Neural progenitor cell (in vitro differentiated cells): ENCODE data around the gene TSHB.

ENCODE experiments used
- EZH2 ChIP-seq: fragments of 200-600 bp; sonication (generic); IDR thresholded peaks from 2 replicates; pipeline ENCODE4 v1.6.1; 2017; ENCODE audit warnings: antibody characterized with exemption, mild to moderate bottlenecking, moderate library complexity
- EZH2phosphoT487 ChIP-seq: fragments of 200-600 bp; sonication (generic); IDR thresholded peaks from 2 replicates; pipeline ENCODE4 v1.6.1; 2017; ENCODE audit warnings: antibody characterized with exemption
- TF ChIP-seq, protein P1 (sequence below): fragments of 200-600 bp; sonication (generic); IDR thresholded peaks from 2 replicates; pipeline ENCODE4 v1.5.1; 2017; ENCODE audit warnings: antibody characterized with exemption, mild to moderate bottlenecking

DNA sequence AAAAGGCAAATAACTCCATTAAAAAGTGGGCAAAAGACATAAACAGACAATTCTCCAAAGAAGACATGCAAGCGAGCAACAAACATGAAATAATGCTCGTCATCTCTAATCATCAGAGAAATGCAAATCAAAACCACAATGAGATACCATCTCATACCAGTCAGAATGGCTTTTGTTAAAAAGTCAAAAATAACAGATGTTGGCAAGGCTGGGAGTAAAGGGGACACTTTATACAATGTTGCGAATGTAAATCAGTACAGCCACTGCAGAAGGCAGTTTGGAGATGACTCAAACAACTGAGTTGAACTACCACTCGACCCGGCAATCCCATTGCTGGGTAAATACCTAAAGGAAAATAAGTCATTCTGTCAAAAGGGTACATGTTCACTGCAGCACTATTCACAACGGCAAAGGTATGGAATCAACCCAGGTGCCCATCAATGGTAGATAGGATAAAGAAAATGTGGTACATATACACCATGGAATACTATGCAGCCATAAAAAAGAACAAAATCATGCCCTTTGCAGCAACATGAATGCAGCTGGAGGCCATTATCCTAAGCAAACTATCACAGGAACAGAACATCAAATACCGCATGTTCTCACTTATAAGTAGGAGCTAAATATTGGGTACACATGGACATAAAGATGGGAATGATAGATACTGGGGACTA is 33.7 kb downstream of the TSHB start:
- TF ChIP-seq, protein P1, sequence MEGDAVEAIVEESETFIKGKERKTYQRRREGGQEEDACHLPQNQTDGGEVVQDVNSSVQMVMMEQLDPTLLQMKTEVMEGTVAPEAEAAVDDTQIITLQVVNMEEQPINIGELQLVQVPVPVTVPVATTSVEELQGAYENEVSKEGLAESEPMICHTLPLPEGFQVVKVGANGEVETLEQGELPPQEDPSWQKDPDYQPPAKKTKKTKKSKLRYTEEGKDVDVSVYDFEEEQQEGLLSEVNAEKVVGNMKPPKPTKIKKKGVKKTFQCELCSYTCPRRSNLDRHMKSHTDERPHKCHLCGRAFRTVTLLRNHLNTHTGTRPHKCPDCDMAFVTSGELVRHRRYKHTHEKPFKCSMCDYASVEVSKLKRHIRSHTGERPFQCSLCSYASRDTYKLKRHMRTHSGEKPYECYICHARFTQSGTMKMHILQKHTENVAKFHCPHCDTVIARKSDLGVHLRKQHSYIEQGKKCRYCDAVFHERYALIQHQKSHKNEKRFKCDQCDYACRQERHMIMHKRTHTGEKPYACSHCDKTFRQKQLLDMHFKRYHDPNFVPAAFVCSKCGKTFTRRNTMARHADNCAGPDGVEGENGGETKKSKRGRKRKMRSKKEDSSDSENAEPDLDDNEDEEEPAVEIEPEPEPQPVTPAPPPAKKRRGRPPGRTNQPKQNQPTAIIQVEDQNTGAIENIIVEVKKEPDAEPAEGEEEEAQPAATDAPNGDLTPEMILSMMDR = no peak
- no peak for TF ChIP-seq EZH2phosphoT487
- no peak for TF ChIP-seq EZH2
